ENCODE measurements around the gene CCDC200.

Gene CCDC200

DNA sequence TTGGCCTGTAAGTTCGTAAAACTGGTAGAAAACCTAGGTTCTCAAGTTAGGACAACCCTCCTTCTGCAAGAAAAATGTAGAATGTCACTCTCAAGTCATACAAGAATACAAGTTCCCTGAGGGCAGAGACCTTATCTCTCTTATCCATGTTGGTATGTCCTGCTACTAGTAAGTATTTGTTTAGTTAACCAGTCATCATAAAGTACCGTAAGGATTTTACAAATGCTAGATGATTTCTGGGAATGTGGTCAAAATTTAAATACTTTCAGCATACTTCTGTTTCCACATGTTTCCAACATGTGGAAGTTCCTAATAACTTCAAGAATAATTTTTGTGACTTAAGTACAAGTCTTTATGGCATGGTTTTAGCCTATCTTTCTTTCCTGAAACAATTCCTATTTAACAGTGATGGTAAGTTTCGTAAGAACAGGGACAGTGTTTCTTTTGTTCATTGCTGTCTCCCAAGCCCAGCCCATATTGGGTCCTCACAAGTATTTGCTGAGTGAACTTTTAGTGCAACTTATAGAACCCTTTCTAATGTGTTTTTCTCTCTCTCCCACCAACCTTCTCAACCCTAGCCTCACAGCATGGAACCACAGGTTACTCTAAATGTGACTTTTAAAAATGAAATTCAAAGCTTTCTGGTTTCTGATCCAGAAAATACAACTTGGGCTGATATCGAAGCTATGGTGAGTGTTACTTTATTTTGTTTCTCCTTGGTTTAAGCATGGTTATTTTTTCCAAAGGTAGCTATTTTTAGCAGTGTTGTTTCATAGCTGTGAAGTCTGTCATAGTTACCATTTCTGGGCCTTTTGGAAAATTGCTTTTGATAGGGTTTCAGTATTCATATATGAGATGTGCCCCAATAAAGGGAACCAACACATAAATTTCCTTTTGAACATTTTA lies 53.0 kb downstream of the CCDC200 start:
- Histone ChIP-seq H3K9me3 (ENCODE audit: control insufficient read depth, low read depth, low read length) (no peaks in the 10 kb centered on the region), H3K27me3 (ENCODE audit: control insufficient read depth, insufficient read depth, low read length) (no peaks in the 10 kb centered on the region), H3K36me3 (ENCODE audit: control insufficient read depth, low read depth, low read length) (peaks cover 16% of the 10 kb centered on the region), H3K27ac (ENCODE audit: low read length) (no peak overlapping the region), H3K4me3 (ENCODE audit: low read length) (no peak overlapping the region), H3K9ac (ENCODE audit: low read length) (no peak overlapping the region), H3K4me1 (ENCODE audit: control insufficient read depth, low read depth, low read length) (peaks cover 4% of the 10 kb centered on the region)

DNA sequence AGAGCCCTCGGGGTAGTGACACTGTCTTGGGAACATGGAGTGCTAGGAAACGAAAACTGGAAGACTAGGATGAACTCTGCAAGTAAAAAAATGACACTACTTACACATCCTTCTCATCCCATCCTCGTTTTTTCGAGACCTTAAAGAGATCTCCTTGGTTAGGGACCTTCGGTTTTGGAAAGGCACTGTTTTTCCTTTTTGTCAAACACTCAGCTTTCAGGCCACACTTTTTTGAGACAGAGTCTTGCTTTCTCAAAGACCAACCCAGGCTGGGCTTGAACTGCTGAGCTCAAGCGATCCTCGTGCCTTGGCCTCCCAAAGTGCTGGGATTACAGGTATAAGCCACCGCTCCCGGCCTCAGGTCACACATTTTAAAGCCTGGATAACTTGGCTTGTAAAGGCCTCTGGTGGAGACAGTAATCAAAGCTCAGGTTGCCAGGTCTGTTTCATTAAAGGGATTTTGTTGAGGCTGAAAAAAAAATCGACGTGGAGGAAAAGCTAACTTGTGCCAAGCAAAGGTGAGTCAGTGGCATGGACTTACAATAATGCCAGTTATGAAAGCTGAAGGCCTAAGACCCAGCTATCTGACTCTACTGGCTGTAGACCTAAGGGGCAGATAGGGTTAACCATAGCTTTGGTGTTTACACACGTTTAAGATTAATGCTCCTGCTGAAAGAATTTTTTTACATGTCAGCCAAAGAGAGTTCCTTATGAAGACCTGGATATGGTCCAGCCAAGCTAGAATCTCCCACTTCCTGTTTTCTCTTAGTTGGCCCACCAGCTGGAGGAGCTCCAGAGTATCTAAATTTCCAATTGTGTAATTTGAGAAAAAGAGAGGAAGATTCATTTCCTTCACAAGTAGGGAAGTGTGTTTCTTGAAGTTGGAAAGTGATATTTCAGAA lies 56.6 kb downstream of the CCDC200 start:
- H3K27ac ChIP-seq (ENCODE audit: low read length), result peak overlapping the region; percentile 58
- peaks cover 6% of the 10 kb centered on the region for H3K4me1 ChIP-seq (ENCODE audit: control insufficient read depth, low read depth, low read length)
- H3K9me3 ChIP-seq (ENCODE audit: control insufficient read depth, low read depth, low read length), result no peaks in the 10 kb centered on the region
- H3K9ac ChIP-seq (ENCODE audit: low read length), result peak overlapping the region; percentile 83
- peaks cover 5% of the 10 kb centered on the region for H3K36me3 ChIP-seq (ENCODE audit: control insufficient read depth, low read depth, low read length)
- H3K4me3 ChIP-seq (ENCODE audit: low read length), result peak overlapping the region; percentile 92
- no peaks in the 10 kb centered on the region for H3K27me3 ChIP-seq (ENCODE audit: control insufficient read depth, insufficient read depth, low read length)

Measured in iPS-18a (cell line).